Keratinocyte (primary cell): ENCODE measurements around the gene DAPK1. TPM values are rescaled to one million over a fixed set of nuclear protein-coding genes. Genes with fewer than 3 reads are reported as not detected.

Experiments
- DNase-seq: peaks from one replicate; pipeline ENCODE4 v3.0.0-alpha.2; 2011; ENCODE audit warnings: low read depth, missing footprints, low spot score
- FAIRE-seq: peaks from 2 replicates; lab custom pipeline; 2011; peaks lifted over from hg19 to GRCh38; lab: Jason Lieb, UNC
- H2AFZ ChIP-seq: 2 replicates; pipeline ENCODE4 v1.6.0; 2012; ENCODE audit warnings: low read length, control low read depth, inconsistent platforms; ENCODE audit not compliant: control insufficient read depth
- H3K27ac ChIP-seq: 2 replicates; pipeline ENCODE4 v1.5.1; 2011; ENCODE audit warnings: low read length; ENCODE audit not compliant: control insufficient read depth, insufficient read depth
- H3K27me3 ChIP-seq: 3 replicates; pipeline ENCODE4 v1.6.0; 2011; ENCODE audit warnings: low read length; ENCODE audit not compliant: control insufficient read depth, insufficient read depth; ENCODE audit errors: extremely low read depth
- H3K36me3 ChIP-seq, 2 experiments: 2 replicates in 1 of 2; 3 replicates in 1 of 2; pipeline ENCODE4 v1.5.1; 2011; ENCODE audit warnings: low read length in 2 of 2, mild to moderate bottlenecking in 1 of 2; ENCODE audit not compliant: control insufficient read depth in 2 of 2, insufficient read depth in 2 of 2; ENCODE audit errors: extremely low read depth in 1 of 2
- H3K4me1 ChIP-seq: 3 replicates; pipeline ENCODE4 v1.5.1; 2011; ENCODE audit warnings: low read length; ENCODE audit not compliant: control insufficient read depth, insufficient read depth; ENCODE audit errors: extremely low read depth
- H3K4me2 ChIP-seq: 3 replicates; pipeline ENCODE4 v1.6.0; 2011; ENCODE audit warnings: low read depth, low read length; ENCODE audit not compliant: control insufficient read depth, insufficient read depth; ENCODE audit errors: extremely low read depth
- H3K4me3 ChIP-seq, 3 experiments: fragments of 200-600 bp in 1 of 3; sonication (generic) in 1 of 3; 2 replicates in 2 of 3; 3 replicates in 1 of 3; pipeline ENCODE4 v1.5.1; 2011 to 2016; ENCODE audit warnings: low read length in 3 of 3, mild to moderate bottlenecking in 3 of 3, control low read depth in 2 of 3, inconsistent platforms in 1 of 3, low read depth in 1 of 3, mixed read lengths in 1 of 3, mixed run types in 1 of 3, moderate library complexity in 1 of 3; ENCODE audit not compliant: control insufficient read depth in 2 of 3, insufficient read depth in 2 of 3; ENCODE audit errors: extremely low read depth in 1 of 3
- H3K79me2 ChIP-seq: 2 replicates; pipeline ENCODE4 v1.6.0; 2012; ENCODE audit warnings: low read length; ENCODE audit not compliant: control insufficient read depth, insufficient read depth
- H3K9ac ChIP-seq: 3 replicates; pipeline ENCODE4 v1.6.0; 2011; ENCODE audit warnings: low read length; ENCODE audit not compliant: control insufficient read depth, insufficient read depth; ENCODE audit errors: extremely low read depth
- H3K9me1 ChIP-seq: 3 replicates; pipeline ENCODE4 v1.6.0; 2011; ENCODE audit warnings: low read length; ENCODE audit not compliant: control insufficient read depth, insufficient read depth; ENCODE audit errors: extremely low read depth
- H3K9me3 ChIP-seq: 2 replicates; pipeline ENCODE4 v1.5.1; 2012; ENCODE audit warnings: low read depth, low read length; ENCODE audit not compliant: control insufficient read depth
- H4K20me1 ChIP-seq: 3 replicates; pipeline ENCODE4 v1.6.0; 2011; ENCODE audit warnings: low read length; ENCODE audit not compliant: control insufficient read depth, insufficient read depth; ENCODE audit errors: extremely low read depth
- EZH2 ChIP-seq: IDR thresholded peaks from one replicate; pipeline ENCODE4 v1.6.1; 2012; ENCODE audit warnings: inconsistent platforms, mild to moderate bottlenecking, low read length, moderate library complexity
- dilution Hi-C: fragments of 300-500 bp; cut with MboI; formaldehyde crosslinking; loops from one replicate; pipeline ENCODE4 v1.7.0; 2020; ENCODE audit warnings: low sequenced_read_pairs; ENCODE audit not compliant: extremely low pct_ligation_motif_present
- polyA plus RNA-seq, 5 experiments: library from polyadenylated mRNA; depleted of rRNA in 3 of 5; stranded (reverse) in 3 of 5; stranded (forward) in 1 of 5; unstranded in 1 of 5; fragments of >200 nt; gene quantifications; 1 replicate in 1 of 5; 2 replicates in 3 of 5; 3 replicates in 1 of 5; pipeline versions ENCODE4 v1.2.1 to v1.2.3, GENCODE V29; 2011 to 2012; ENCODE audit warnings: missing spikeins in 2 of 5, low read depth in 1 of 5, low replicate concordance in 1 of 5
- TF ChIP-seq, protein P1 (sequence below), 3 experiments: IDR thresholded peaks in 1 of 3; conservative IDR thresholded peaks in 1 of 3; optimal IDR thresholded peaks in 1 of 3; 2 replicates in 2 of 3; 3 replicates in 1 of 3; pipeline versions ENCODE3 to v1.5.1; 2011; ENCODE audit warnings: low read length in 3 of 3, mild to moderate bottlenecking in 3 of 3, moderate library complexity in 2 of 3, control low read depth in 1 of 3, inconsistent platforms in 1 of 3; ENCODE audit not compliant: insufficient read depth in 2 of 3; ENCODE audit errors: extremely low read depth in 1 of 3

The DAPK1 gene
- polyA plus RNA-seq, 1 donor (not counting 4 experiments of a cell fraction or from before 2014, with no cell fraction given): 2.8 TPM

DNA sequence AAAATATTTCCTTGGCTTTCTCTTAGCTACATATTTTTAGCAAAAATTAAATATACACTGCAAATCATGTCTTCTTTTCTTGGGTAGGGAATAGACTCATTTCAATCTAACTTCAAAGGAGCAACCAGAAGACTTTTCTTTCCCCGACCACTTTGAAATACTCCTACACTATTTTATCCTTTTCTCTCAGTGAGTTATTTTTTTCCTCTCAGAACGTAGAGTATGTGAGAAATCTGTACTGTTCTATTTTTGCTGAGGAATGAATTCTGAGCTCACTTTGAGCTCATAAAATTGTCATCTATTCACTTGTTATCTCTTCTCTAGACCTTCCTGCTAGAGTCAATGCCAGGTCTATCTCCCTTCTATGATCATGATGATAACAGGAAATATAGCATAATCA, 22.2 kb upstream of the DAPK1 start:
- H3K4me3 ChIP-seq: no peak overlapping the region
- FAIRE-seq (no peak), DNase-seq (no peak)
- TF ChIP-seq EZH2: no peak
- TF ChIP-seq, protein P1, sequence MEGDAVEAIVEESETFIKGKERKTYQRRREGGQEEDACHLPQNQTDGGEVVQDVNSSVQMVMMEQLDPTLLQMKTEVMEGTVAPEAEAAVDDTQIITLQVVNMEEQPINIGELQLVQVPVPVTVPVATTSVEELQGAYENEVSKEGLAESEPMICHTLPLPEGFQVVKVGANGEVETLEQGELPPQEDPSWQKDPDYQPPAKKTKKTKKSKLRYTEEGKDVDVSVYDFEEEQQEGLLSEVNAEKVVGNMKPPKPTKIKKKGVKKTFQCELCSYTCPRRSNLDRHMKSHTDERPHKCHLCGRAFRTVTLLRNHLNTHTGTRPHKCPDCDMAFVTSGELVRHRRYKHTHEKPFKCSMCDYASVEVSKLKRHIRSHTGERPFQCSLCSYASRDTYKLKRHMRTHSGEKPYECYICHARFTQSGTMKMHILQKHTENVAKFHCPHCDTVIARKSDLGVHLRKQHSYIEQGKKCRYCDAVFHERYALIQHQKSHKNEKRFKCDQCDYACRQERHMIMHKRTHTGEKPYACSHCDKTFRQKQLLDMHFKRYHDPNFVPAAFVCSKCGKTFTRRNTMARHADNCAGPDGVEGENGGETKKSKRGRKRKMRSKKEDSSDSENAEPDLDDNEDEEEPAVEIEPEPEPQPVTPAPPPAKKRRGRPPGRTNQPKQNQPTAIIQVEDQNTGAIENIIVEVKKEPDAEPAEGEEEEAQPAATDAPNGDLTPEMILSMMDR (optimal IDR thresholded peaks at IDR 0.05 in 1 of 3, IDR thresholded peaks at IDR 0.05 in 1 of 3, conservative IDR thresholded peaks at IDR 0.05 in 1 of 3; ENCODE audit: extremely low read depth in 1 of 3, insufficient read depth in 2 of 3, low read length in 3 of 3): no peak
- no peaks in the 10 kb centered on the region for H3K36me3 ChIP-seq
- H3K9me3 ChIP-seq: no peaks in the 10 kb centered on the region
- no peaks in the 10 kb centered on the region for H4K20me1 ChIP-seq
- no peaks in the 10 kb centered on the region for H3K9me1 ChIP-seq
- no peak overlapping the region for H3K27ac ChIP-seq
- no peak overlapping the region for H3K4me2 ChIP-seq
- no peaks in the 10 kb centered on the region for H3K4me1 ChIP-seq
- dilution Hi-C loops: no loop called here
- H3K27me3 ChIP-seq: no peaks in the 10 kb centered on the region
- no peaks in the 10 kb centered on the region for H3K79me2 ChIP-seq
- H2AFZ ChIP-seq: no peak overlapping the region
- H3K9ac ChIP-seq: no peak overlapping the region

DNA sequence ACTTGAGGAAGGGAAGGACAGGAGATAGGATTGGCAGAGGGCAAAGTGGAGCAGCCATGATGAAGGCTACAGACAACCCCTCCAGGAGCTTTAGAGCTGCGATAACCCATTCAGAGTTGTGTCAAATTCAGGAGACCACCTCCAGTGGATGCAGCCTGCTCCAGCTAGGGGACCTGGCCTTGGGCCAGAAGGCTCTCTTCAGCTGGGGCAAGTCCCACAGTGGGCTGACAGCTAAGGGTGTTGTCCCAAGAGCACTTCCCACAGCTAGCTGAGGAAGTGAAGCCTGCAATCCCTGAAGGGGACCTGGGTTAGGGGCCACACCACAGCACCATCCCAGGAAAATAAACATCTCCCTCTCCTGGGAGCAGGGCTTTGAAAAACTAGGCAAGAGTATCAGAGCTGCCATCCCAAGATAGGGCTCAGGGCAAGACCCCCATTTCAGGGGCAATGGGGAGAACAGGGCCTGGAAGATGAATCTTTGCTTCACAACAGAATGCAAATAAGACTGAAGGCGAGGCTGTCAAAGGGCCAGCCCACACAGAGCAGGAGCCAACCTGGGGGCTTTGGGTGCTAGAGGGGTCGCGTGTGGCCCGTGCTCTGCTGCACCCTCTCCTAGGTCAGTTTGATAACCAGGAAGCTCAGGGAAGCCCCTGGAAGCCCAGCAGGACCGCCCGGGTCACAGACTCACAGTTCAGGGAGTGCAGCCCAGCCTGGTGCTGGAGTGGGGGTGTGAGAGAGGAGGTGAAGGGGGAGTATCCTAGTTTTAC, 19.3 kb upstream of the DAPK1 start:
- Histone ChIP-seq H3K4me2 (no peak overlapping the region), H3K4me1 (no peaks in the 10 kb centered on the region), H3K4me3 (no peak overlapping the region), H2AFZ (no peak overlapping the region), H3K79me2 (no peaks in the 10 kb centered on the region), H3K9me1 (no peaks in the 10 kb centered on the region), H3K36me3 (no peaks in the 10 kb centered on the region), H4K20me1 (no peaks in the 10 kb centered on the region), H3K9ac (no peak overlapping the region), H3K27ac (no peak overlapping the region), H3K27me3 (no peaks in the 10 kb centered on the region), H3K9me3 (no peaks in the 10 kb centered on the region)
- FAIRE-seq (no peak), DNase-seq (no peak)
- dilution Hi-C loops: no loop called here
- no peak for TF ChIP-seq EZH2
- TF ChIP-seq, protein P1 (optimal IDR thresholded peaks at IDR 0.05 in 1 of 3, IDR thresholded peaks at IDR 0.05 in 1 of 3, conservative IDR thresholded peaks at IDR 0.05 in 1 of 3; ENCODE audit: extremely low read depth in 1 of 3, insufficient read depth in 2 of 3, low read length in 3 of 3): no peak
